ENCODE measurements around the gene C2CD4C.
"Not testable (repeated sequence)": the region's sequence is repeated elsewhere in the genome, so short reads cannot be mapped to it uniquely, and the experiment has no call there.

Gene C2CD4C

DNA sequence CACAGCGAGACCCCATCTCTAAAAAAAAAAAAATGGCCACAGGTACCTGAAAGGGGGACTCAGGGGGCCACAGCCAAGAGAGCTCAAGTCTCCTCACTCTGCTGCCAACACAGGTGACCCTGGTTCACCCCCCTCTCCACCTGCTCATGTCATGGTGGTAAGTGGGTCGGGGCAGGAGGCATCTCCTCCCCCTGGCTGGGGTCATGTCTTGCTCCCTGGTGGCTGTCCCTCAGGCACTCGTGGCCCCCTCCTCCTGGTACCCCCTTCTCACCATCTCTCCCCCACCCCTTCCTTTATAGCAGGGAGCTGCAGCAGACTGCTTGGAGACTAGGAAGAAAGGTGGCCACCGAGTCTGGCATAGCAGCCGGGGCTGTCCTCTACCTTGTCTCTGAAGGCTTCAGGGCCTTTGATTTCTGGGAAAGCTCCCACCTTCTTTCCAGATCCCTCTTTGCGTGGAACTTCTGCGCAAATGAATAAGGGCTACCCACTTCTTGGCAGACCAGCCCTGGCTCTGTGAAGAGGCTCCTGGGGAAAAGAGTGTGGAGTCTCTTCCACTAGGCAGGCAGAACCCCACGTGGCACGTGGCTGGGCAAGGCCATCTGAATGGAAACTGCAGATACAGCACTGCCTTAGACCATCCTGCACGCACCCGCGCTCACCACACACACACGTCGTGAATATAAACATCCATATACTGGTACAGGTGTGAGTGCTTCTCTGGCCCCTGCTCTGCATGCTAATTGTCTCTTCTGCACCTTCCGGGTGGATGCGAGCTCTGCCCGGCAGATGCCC lies 44.3 kb downstream of the C2CD4C start:
- no peak for DNase-seq

DNA sequence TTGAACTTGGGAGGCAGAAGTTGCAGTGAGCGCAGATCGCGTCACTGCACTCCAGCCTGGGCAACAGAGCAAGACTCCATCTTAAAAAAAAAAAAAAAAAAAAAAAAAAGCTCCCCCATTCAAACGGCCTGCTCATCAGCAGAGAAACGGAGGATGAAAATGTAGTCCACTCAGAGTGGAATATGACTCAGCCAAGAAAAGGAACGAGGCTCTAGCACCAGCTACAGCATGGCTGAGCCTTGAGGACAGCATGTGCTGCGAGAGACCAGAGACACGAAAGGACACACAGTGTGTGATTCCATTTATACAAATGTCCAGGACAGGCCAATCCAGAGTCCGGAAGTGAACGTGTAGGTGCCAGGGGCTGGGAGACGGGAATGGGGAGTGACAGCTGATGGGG lies 46.3 kb downstream of the C2CD4C start:
- no peak for DNase-seq

DNA sequence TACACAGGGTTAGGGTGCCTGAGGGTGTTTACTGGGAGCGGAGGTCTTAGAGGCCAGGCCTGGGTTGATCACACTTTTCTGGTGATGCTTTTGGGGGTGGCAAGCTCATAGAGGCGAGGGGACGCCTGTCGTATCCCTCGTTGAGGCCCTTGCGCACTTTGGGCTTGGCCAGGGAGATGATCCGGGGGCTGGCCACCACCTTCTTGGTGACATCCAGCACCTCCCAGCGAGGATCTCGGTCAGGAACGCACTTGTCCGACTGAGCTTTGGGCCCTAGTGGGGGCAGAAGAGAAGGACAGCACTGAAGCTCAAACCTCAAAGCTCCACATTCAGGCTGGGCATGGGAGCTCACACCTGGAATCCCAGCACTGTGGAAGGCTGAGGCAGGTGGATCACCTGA lies 46.8 kb downstream of the C2CD4C start:
- DNase-seq: no peak

DNA sequence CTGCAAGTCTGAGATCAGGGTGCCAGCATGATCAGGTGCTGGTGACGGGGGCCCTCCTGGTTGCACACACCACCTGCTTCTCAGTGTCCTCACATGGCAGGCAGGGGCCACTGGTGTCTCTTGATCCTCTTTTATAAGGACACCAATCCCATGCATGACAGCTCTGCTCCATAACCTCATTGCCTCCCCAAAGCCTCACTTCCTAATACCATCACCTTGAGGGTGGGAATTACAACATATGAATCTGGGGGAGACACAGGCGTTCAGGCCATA lies 49.4 kb downstream of the C2CD4C start:
- no peak for DNase-seq

DNA sequence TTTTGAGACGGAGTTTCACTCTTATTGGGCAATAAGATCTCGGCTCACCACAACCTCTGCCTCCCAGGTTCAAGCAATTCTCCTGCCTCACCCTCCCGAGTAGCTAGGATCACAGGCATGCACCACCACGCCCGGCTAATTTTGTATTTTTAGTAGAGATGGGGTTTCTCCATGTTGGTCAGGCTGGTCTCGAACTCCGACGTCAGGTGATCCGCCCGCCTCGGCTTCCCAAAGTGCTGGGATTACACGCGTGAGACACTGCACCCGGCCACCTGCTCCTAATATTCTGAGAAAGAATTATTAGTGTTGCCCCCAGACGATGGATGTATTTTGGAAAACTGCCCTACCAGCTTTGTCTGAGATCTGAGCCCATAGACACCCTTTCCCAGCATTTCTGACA lies 53.4 kb downstream of the C2CD4C start:
- not testable (repeated sequence) for DNase-seq

Measured in Kasumi-1 (cell line).